ENCODE results near the gene SIX2.

The SIX2 gene

DNA sequence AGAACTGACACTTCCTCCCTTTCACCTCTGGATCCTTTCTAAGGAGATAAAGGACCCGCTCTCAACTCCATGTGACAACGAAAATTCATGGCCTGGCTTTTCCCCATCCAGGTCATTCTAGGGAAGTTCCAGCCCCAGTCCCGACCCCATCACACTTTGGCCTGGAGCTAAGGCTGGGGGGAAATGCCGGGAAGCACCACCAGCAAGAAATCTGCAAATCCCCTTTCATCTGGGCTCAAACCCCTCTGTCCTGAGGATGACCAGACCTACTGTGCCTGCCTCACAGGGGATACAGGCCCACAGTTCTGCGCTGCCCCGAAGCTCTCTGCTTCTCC, 1.3 kb downstream of the SIX2 start:
- Histone ChIP-seq H3K4me2 (ENCODE audit: low read depth, low read length, poor library complexity, severe bottlenecking) (no peak overlapping the region), H2AFZ (ENCODE audit: low read length) (no peak overlapping the region), H3K4me1 (ENCODE audit: insufficient read depth, low read length, poor library complexity, severe bottlenecking) (no peaks in the 10 kb centered on the region), H3K36me3 (ENCODE audit: insufficient read depth, low read length) (no peaks in the 10 kb centered on the region), H4K20me1 (ENCODE audit: insufficient read depth, low read length, poor library complexity, severe bottlenecking) (no peaks in the 10 kb centered on the region), H3K9me2 (replicated peaks; ENCODE audit: low read depth, low read length) (no peaks in the 10 kb centered on the region), H3K9ac (ENCODE audit: low read depth, low read length, poor library complexity, severe bottlenecking) (no peak overlapping the region), H3K4me3 (ENCODE audit: low read length, poor library complexity, severe bottlenecking) (no peak overlapping the region), H3K27me3 (ENCODE audit: insufficient read depth, low read length, poor library complexity, severe bottlenecking) (no peaks in the 10 kb centered on the region), H3K79me2 (ENCODE audit: insufficient read depth, low read length) (no peaks in the 10 kb centered on the region), H3K9me3 (ENCODE audit: insufficient read depth, low read depth, low read length) (no peaks in the 10 kb centered on the region), H3F3A (ENCODE audit: low read depth) (no peaks in the 10 kb centered on the region)
- TF ChIP-seq, protein P1, sequence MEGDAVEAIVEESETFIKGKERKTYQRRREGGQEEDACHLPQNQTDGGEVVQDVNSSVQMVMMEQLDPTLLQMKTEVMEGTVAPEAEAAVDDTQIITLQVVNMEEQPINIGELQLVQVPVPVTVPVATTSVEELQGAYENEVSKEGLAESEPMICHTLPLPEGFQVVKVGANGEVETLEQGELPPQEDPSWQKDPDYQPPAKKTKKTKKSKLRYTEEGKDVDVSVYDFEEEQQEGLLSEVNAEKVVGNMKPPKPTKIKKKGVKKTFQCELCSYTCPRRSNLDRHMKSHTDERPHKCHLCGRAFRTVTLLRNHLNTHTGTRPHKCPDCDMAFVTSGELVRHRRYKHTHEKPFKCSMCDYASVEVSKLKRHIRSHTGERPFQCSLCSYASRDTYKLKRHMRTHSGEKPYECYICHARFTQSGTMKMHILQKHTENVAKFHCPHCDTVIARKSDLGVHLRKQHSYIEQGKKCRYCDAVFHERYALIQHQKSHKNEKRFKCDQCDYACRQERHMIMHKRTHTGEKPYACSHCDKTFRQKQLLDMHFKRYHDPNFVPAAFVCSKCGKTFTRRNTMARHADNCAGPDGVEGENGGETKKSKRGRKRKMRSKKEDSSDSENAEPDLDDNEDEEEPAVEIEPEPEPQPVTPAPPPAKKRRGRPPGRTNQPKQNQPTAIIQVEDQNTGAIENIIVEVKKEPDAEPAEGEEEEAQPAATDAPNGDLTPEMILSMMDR (conservative IDR thresholded peaks at IDR 0.05; ENCODE audit: low read length), result no peak
- TF ChIP-seq EZH2phosphoT487 (IDR thresholded peaks at IDR 0.05; ENCODE audit: borderline replicate concordance), result no peak

GRCh38 chr2:45006942-45007287, 2.3 kb downstream of the SIX2 start:
- H3K9me3 ChIP-seq (ENCODE audit: insufficient read depth, low read depth, low read length), result no peaks in the 10 kb centered on the region
- H4K20me1 ChIP-seq (ENCODE audit: insufficient read depth, low read length, poor library complexity, severe bottlenecking), result no peaks in the 10 kb centered on the region
- no peak overlapping the region for H2AFZ ChIP-seq (ENCODE audit: low read length)
- H3K27me3 ChIP-seq (ENCODE audit: insufficient read depth, low read length, poor library complexity, severe bottlenecking), result no peaks in the 10 kb centered on the region
- H3K9me2 ChIP-seq (replicated peaks; ENCODE audit: low read depth, low read length), result no peaks in the 10 kb centered on the region
- H3K36me3 ChIP-seq (ENCODE audit: insufficient read depth, low read length), result no peaks in the 10 kb centered on the region
- no peaks in the 10 kb centered on the region for H3K79me2 ChIP-seq (ENCODE audit: insufficient read depth, low read length)
- H3K4me3 ChIP-seq (ENCODE audit: low read length, poor library complexity, severe bottlenecking), result no peak overlapping the region
- TF ChIP-seq, protein P1 (conservative IDR thresholded peaks at IDR 0.05; ENCODE audit: low read length), result no peak
- no peak for TF ChIP-seq EZH2phosphoT487 (IDR thresholded peaks at IDR 0.05; ENCODE audit: borderline replicate concordance)
- H3K9ac ChIP-seq (ENCODE audit: low read depth, low read length, poor library complexity, severe bottlenecking), result no peak overlapping the region
- no peak overlapping the region for H3K4me2 ChIP-seq (ENCODE audit: low read depth, low read length, poor library complexity, severe bottlenecking)
- H3F3A ChIP-seq (ENCODE audit: low read depth), result no peaks in the 10 kb centered on the region
- H3K4me1 ChIP-seq (ENCODE audit: insufficient read depth, low read length, poor library complexity, severe bottlenecking), result no peaks in the 10 kb centered on the region

GRCh38 chr2:45006041-45006941, 3.0 kb downstream of the SIX2 start:
- Histone ChIP-seq H3K4me2 (ENCODE audit: low read depth, low read length, poor library complexity, severe bottlenecking) (no peak overlapping the region), H3K4me1 (ENCODE audit: insufficient read depth, low read length, poor library complexity, severe bottlenecking) (no peaks in the 10 kb centered on the region), H3K79me2 (ENCODE audit: insufficient read depth, low read length) (no peaks in the 10 kb centered on the region), H3K9me3 (ENCODE audit: insufficient read depth, low read depth, low read length) (no peaks in the 10 kb centered on the region), H3K4me3 (ENCODE audit: low read length, poor library complexity, severe bottlenecking) (no peak overlapping the region), H3K9ac (ENCODE audit: low read depth, low read length, poor library complexity, severe bottlenecking) (no peak overlapping the region), H3K27me3 (ENCODE audit: insufficient read depth, low read length, poor library complexity, severe bottlenecking) (no peaks in the 10 kb centered on the region), H2AFZ (ENCODE audit: low read length) (no peak overlapping the region), H4K20me1 (ENCODE audit: insufficient read depth, low read length, poor library complexity, severe bottlenecking) (no peaks in the 10 kb centered on the region), H3K36me3 (ENCODE audit: insufficient read depth, low read length) (no peaks in the 10 kb centered on the region), H3F3A (ENCODE audit: low read depth) (no peaks in the 10 kb centered on the region), H3K9me2 (replicated peaks; ENCODE audit: low read depth, low read length) (no peaks in the 10 kb centered on the region)
- TF ChIP-seq EZH2phosphoT487 (IDR thresholded peaks at IDR 0.05; ENCODE audit: borderline replicate concordance), result no peak
- TF ChIP-seq, protein P1 (conservative IDR thresholded peaks at IDR 0.05; ENCODE audit: low read length), result no peak
